ENCODE results near the gene NPLOC4.

Gene NPLOC4

DNA sequence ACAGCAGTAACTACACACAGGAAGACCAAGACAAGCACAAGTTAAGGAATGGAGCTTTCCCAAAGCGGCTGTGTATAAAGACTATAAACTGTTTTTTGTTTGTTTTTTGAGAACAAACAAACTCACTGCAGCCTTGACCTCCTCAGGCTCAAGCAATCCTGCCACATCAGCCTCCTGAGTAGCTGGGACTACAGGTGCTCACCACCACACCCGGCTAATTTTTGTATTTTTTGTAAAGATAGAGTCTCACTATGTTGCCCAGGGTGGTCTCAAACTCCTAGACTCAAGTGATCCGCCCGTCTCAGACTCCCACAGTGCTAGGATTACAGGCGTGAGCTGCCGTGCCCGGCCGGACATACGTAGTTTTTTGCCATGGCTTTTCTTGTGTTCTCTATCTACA lies 23.5 kb upstream of the NPLOC4 start:
- no peak for DNase-seq

DNA sequence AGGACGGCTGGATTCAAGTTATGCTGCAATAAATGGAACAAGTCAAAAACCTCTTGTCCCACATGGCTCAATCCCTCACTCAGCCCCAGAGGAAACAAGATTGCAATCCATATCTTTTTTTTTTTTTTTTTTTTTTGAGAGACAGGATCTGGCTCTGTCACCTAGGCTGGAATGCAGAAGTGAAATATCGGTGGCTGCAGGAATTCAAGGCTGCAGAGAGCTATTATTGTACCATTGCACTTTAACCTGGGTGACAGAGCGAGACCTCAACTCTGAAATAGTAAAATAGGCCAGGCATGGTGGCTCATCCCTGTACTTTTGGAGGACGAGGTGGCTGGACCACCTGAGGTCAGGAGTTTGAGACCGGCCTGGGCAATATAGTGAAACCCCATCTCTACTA lies 22.1 kb upstream of the NPLOC4 start:
- DNase-seq: no peak

DNA sequence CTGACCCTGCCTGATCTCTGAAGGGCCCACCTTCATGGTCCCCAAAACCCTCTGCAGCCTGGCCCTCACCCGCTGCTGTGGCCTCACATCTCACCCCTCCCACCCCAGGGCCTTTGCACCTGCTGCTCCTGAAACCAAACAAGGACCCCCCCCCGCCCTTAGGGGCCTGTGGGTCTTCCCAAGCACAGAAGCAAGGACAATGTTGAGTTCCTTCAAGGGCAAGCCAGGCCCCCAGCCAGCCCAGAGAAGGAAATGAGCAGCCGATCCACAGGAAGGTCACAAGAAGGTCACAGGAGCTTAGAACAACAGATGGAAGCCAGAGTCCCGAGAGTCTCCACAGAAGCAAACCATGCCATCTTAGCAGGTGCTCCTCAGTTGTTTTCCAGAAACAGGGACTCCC lies 19.9 kb upstream of the NPLOC4 start:
- DNase-seq: no peak

DNA sequence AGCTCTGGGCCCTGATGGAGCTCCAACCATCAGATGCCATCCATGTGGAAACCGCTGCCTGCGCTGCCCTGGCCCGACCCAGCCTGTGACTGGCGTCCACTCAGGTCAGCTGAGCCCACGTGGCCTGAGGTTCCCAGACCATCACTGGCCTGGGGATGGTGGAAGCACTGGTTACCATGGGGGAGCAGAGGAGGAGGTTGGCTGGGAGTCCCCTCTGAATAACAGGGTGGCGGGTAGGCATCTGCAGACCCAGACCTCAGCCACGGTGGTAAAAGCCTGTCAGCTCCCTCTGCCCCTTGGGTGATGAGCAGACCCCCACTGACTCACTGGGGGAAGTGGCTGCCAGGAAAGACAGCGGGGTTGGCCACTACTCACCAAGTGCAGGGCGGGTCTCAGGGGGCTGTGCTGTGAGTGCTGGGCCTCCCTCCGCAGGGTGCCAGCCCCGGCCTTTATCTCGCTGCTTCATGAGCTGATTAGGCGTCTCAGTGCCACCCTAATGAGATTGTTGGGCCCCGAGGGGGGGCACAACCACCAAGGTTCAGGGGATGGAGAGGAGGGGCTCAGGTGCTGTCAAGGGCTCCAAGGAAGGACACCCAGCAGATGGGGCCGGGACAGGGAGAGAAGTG lies 19.3 kb upstream of the NPLOC4 start, which contains the start of gene PDE6G:
Gene PDE6G, minus strand, starts transcription at position 425 of the 626 bp plus-strand sequence. CDS start 3,237 bp downstream, outside the sequence.
- no peak for DNase-seq

DNA sequence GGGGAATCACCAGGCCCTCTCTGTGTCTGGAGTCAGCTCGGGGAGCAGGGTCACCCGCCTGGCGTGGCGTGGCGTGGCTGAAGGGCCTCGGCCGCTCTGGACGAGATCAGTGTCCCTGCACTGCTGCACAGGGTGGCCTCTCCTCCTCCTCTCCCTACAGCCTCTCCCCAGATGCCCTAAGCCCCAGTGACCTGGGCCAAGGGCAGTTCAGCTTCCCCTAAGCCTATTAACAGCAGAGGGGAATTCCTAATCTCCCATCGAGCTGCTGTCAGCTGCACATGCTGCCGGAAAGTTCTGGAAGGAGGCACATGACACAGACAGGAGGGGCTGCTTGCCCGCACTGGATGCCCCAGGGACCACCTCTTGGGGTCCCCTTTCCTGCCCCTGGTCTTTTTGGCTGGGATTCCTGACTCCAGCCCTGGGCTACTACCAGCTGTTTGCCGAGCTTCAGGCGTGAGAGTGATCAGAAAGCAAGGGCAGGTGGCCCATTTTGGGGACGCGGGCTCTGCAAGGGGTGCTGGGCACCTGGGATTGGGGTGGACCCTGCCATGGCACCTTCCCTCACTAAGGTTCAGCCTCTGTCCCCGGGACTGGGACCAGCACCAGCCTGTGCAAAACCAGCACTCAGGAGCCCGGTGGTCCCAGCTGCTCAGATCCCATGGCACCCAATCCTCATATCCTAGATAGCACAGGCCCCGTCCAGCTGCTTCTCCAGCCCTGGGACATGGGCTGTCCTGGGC lies 18.6 kb upstream of the NPLOC4 start:
- no peak for DNase-seq

DNA sequence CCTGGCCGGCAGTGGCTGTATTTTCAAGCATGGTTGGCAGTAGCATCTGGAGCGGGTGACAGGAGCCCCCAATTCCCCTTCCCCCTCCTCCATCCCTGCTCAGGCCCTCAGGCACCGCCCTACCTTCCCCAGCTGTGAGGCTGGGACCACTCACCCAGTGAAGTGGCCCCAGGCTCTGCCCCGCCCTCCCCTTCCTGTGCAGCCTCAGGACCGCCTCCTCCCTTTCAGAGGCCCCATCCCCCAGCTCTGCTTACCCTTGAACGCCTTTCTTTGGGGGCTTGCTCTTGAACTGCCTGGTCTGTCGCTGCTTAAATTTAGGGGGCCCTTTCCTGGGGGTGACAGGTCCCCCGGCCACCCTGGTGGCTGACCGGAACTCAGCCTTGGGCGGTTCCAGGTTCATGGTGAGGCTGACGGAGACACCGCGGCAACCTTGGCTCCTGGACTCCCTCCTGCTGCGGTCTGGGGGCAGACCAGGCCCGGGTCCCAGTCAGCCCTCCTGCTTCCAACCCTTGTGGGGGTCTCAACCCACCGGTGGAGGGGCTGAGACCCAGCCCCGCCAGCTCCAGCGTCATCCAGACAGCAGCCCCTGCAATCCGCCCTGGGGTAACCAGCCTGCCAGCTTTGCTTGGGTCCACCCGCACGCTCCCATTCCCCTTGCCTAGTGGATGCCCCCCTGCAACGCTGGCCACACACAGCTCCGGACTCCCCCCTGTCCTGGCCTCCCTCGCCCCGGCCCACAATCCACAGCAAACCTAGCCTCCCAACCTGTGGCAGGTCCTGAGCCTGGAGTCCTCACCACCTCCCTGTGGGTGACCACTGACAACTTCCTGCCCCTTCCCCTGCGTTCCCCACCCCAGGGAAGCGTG lies 16.2 kb upstream of the NPLOC4 start:
- no peak for DNase-seq

DNA sequence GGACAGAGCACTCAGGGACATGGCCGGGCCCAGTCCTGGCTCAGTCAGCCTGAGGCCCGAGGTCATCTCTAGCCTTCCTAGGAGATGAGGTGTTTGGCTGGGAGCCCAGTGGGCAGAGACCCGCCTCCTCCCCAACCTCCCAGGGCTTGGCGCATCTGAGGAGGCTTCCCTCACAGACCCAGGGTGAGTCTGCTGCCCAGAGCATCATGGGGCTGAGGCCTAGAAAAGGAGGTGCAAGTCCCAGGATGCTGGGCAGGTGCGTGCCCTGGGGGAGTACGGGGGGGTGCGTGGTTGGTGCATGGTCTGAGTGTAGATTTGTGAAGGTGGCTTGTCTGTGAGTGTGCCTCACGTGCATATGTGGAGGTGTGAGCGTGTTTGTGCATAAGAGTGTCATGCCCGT lies 14.8 kb upstream of the NPLOC4 start:
- DNase-seq: no peak

DNA sequence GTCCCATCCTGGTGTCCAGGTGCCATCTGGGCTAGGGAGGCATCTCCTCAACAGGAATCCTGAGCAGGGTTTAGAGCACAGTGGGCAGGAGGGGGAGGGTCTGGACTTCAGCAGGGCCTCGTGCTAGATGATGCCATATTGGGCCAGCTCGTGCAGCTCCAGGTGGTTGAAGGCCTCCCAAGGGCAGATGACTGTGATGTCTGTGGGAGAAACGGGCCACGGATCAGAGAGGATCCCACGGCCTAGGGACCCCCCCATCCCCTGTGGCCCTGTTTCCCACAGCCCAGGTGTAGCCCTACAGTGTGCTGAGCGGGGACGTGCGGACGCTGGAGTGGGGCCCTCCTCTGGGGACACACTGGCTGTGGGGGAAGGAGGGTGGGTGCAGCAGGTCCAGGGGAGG lies 14.0 kb upstream of the NPLOC4 start:
- no peak for DNase-seq

DNA sequence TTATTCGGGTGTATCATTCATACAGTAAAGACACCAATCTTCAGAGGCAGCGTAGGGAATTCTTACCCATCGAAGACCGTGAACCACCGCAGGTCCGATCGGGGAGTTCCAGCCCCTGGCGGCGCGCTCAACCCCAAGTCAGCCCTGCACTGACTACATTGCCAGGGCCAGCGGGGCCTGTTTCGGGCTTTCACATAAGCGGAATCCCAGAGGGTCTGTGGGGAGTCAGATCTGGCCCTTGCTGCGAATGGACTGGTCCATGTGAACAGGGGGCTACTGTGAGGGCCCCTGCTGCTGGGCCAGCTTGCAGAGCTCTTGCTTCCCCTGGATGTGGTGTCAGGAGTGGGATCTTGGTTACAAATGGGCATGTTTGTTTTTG lies 11.8 kb upstream of the NPLOC4 start:
- DNase-seq: no peak

DNA sequence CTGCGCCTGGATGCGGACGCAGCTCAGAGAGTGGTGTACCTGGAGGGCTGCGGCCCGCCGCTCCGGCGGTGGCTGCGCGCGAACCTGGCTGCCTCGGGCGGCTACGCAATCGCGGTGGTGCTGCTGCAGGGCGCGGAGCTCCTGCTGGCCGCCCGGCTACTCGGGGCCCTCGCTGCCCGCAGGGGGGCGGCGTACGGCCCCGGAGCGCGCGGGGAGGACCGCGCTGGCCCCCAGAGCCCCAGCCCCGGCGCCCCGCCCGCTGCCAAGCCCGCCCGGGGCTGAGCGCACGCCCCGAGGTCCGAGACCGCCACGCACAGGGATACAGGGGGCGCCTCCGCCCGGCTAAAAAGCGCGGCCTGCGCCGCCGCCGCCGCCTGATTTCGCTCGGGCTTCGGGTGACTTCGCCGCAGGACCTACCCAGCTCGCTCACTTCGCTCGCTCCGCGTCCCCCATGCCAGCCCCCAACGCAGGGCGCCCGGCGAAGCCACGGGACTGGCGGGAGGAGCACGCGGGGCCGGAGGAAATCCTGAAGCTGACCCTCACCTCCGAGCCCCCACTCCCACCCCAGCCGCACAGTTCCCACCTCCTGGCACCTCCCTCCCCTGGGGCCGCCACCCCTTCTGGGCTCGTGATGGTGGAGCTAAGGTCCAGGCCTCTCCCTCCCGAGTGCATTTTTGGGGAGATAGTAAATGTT lies 11.2 kb upstream of the NPLOC4 start:
- DNase-seq: no peak

DNA sequence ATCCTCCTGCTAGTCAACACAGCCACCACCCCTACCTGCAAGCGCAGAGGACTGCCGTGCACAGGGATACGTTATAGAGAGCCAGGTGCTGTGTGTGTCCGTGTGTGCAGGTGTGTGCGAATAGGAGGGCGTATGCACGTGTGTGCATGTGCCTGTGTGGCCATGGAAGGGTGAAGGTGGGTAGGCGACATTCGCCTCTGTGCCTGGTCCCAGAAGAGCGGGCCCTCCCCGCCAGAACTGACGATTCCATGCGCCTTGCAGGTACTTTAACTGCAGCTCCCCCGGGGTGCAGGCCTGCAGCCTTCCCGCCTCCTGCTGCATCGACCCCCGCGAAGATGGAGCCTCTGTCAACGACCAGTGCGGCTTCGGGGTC lies 10.7 kb upstream of the NPLOC4 start:
- no peak for DNase-seq

DNA sequence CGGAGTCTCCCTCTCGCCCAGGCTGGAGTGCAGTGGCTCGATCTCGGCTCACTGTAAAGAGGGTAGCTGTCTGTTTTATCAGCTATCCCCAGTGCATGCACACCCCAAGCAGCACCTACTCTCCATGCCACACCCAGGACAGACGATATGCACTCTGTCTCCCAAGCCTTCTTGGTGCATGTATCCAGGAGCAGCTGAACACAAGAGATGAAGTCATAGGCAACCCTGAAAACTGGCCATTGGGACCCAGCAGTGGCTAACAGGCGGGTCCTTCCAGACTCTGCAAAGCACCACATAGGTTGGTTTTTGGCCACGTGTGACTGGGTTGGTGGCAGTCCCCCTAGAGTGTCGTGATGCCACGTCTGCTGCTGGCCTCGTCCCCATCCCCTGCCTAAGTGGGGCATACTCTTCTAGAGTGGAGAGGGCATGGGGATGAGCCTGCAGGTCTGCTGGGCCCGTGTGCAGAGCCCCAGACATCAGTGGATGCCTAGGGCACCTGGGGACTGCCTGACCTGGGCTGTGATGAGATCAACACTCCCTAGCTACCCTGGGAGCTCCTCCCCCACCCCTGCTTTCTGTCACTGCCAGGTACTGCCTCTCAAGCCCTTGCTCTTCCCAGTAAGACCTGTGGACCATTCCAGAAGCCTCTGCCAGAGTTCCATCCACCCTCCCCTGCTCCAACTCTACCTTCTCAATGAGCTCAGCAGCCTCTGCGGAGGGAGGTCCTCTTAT lies 10.1 kb upstream of the NPLOC4 start:
- no peak for DNase-seq

DNA sequence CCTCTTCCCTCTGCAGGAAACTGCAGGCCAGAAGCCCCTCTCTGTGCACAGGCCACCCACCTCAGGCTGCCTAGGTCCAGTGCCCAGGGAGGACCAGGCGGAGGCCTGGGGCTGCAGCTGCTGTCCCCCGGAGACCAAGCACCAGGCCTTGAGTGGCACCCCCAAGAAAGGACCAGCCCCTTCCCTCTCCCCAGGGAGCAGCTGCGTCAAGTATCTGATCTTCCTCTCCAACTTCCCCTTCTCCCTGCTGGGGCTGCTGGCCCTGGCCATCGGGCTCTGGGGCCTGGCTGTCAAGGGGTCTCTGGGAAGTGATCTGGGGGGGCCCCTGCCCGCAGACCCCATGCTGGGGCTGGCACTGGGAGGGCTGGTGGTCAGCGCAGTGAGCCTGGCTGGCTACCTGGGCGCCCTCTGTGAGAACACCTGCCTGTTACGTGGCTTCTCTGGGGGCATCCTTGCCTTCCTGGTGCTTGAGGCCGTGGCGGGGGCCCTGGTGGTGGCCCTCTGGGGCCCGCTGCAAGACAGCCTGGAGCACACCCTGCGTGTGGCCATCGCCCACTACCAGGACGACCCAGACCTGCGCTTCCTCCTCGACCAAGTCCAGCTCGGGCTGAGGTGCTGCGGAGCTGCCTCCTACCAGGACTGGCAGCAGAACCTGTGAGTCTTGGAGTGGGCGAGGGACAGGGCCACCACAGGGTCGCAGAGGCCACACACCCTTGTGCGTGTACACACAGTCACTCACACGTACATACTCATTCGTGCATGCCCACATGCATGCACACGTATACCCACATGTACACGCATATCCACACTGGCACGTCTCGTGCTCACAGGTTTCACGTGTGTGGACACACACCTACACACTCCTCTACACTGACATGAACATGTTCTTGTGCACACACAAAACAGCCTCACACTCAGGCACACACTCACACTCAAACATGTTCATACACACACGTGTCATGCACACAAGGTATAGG lies 8.4 kb upstream of the NPLOC4 start:
- DNase-seq: no peak

DNA sequence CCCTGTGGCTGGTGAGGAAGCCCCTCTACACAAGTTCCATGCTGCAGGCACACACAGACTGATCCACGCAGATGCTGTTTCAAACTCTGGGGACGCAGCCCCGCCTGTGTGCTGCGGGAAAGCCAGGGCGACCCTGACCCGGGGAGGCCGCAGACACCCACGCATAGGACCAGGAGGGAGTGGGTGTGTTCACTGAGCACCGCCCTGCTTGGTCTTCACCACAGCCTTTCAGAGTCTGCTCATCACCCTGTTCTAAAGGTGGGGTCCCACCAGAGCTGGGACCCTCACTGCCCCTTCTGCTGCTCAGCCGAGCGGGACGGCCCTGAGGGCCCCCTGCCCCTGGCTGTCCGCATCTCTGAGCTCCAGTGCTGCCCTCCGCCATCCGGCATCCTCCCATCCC lies 7.6 kb upstream of the NPLOC4 start:
- DNase-seq: no peak

DNA sequence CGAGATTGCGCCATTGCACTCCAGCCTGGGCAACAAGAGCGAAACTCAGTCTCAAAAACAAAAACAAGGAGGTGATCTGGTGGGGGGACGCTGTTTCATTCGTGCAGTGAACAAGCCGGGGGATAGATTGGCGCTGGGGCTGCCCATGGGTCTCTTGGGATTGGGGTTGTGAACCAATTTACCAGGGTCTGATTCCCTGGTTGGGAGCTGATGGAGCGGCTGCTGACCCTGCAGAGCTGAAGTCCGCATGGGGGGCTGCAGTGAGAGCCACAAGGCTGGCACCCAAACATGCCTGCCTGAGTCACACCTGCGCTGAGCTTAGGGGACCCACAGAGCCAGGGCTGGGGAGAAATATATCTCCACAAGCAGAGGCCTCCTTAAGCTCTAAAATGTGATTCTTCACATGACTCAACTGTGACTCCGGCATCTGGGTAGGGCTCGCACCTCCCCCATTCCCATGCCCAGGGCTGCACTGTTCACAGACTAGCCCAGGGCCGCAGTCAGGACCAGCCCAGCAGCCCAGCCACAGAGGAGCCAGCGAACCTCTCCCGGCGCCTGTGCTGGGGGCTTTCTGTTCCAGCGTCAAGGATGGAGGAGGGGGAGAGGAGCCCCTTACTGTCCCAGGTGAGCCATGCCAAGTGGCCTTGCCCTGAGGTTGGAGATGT lies 5.0 kb upstream of the NPLOC4 start:
- no peak for DNase-seq

DNA sequence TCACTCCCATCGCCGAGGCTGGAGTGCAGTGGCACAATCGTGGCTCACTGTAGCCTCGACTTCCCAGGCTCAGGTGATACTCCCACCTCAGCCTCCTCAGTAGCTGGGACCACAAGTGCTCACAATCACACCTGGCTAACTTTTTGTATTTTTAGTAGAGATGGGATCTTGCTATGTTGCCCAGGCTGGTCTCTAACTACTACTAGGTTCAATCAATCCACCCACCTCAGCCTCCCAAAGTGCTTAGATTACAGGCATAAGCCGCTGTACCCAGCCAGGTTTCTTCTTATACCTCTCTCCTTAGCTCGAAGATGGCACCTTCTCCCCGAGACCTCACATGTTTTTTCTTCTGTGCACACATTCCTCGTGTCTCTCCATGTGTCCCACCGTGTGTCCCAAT lies 3.1 kb upstream of the NPLOC4 start:
- DNase-seq: no peak

DNA sequence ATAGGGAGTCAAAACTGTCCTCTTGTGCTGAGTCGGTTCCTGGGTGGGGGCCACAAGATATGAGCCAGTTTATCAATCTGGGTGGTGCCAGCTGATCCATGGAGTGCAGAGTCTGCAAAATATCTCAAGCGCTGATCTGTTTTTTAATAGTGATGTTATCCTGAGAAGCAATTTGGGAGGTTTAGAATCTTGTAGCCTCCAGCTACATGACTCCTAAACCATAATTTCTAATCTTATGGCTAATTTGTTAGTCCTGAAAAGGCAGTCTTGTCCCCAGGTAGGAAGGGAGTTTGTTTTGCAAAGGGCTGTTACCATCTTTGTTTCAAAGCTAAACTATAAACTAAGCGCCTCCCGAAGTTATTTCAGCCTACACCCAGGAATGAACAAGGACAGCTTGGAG lies 1.8 kb upstream of the NPLOC4 start:
- no peak for DNase-seq

DNA sequence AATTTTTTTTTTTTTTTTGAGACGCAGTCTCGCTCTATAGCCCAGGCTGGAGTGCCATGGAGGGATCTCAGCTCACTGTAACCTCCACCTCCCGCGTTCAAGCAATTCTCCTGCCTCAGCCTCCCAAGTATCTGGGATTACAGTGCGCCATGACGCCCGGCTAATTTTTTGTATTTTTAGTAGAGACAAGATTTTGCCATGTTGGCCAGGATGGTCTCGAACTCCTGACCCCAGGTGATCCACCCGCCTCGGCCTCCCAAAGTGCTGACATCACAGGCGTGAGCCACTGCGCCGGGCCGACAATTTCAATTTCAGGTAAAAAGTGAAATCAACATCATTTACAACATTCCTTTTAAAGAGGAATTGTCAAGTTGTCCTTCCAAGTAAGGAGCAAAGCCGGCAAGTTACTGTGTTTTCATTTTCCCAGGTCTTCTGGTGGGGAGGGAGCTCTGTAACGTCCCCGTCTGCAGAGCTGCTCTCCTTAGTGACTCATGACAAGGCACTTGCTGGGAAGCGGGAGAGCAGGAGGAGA lies 873 bp downstream of the NPLOC4 start:
- DNase-seq: no peak

DNA sequence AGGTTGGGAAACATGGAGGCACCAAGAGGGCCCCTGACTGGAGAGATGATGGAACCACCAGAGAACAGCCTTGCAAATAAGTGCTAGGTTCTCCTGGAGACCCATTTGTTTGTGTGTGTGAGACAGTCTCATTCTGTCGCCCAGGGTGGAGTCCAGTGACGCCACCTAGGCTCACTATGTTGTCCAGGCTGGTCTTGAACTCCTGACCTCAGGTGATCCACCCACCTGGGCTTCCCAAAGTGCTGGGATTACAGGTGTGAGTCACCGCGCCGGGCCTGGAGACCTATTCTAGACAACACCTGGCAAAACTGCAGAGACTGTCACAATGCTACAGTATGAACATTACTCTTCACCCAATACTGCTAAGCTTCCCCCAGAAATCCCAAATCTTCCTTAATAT lies 1.5 kb downstream of the NPLOC4 start:
- DNase-seq: no peak

DNA sequence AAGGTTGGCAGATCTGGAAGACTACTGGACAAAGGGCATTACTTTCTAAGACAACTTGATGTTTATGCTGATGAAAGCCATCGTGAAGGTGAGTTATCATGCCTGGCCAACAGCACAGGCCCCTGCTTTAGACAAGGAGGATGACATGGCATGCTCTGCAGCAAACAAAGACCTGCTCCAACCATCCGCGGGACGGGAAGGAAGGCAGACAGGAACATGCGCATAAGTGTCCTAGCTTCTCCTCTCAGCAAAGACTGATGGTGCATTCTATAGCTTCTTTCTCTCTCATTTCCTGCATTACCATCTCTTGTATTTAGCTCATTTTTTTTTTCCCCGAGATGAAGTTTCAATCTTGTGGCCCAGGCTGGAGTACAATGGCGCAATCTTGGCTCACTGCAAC lies 5.4 kb downstream of the NPLOC4 start:
- DNase-seq: no peak

DNA sequence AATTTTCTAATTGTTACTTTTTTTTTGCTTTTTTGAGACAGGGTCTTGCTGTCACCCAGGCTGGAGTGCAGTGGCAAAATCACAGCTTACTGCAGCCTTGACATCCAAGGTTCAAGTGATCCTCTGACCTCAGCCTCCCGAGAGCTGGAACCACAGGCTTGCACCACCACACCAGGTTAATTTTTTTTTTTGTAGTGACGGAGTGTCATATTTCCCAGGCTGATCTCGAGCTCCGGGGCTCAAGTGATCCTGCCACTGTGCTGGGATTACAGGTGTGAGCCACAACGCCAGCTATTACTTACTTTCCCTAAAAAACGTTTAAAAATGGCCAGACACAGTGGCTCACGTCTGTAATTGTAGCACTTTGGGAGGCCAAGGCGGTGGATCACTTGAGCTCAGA lies 6.6 kb downstream of the NPLOC4 start:
- DNase-seq: no peak
